Fibroblast of skin of back (primary cell): Measurements from ENCODE around the gene SLCO4A1.

Source experiments
- DNase-seq: peaks from one replicate; pipeline ENCODE4 v3.0.0-alpha.2; 2013

SLCO4A1 gene

DNA sequence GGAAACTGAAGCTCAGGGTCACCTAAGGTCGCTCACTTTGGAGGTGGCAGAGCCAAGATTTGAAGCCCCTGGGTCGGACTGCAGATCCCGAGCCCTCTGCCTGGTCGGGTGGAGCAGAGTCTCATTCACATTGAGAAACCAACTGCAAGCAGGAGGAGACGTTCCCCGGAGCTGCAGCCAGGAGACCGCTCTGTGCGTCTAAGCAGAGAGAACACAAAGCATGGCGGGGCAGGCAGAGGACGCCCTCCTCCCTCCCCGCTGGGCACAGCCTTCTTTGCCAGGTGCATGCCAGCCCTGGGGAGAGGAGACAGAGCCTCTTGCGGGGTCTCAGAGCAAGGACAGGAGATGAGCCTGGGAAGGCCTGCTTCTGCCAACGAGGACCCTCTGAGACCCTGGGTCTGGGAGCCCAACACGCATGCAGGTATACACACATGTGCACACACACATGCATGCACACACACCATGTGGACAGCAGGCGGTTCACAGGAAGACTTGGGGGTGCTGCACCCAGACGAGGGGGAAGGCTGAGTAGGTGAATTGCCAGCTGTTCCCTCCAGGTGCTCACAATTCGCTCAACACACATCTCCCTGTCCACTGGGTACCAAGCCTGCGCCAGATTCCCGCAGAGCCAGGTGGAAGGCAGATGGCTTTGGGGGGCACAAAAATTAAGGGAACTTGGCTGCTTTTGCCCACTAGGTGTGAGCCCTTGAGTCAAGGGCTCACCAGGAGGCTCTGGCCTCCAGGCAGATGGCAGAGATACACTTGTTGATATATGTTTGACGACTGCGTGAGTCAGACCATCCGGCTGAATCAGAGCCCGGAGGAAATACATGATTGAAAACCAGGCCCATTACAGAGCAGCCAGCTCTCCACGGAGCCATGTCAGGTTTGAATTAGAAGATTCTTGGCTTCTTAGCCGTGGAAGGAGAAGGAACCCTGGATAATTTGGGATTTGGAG, 60.9 kb downstream of the SLCO4A1 start:
- DNase-seq, result peak; percentile 91

DNA sequence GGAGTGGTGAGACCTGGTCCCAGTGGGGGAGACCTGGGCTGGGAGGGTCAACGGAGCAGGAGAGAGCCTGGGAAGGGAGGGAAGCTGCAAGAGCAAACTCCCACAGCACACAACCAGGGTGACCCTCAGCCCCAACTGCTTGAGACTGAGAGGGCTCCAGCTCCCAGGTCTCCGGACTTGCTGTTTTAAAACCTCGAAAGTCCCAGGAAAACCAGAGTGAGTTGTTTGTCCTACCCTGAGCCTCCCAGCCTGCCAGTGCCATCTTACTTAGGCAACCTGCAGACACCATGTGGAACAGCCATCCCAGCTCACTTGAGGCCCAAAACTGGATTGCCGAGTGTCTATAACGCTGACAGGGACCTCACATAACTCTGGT, 61.5 kb downstream of the SLCO4A1 start:
- no peak for DNase-seq

DNA sequence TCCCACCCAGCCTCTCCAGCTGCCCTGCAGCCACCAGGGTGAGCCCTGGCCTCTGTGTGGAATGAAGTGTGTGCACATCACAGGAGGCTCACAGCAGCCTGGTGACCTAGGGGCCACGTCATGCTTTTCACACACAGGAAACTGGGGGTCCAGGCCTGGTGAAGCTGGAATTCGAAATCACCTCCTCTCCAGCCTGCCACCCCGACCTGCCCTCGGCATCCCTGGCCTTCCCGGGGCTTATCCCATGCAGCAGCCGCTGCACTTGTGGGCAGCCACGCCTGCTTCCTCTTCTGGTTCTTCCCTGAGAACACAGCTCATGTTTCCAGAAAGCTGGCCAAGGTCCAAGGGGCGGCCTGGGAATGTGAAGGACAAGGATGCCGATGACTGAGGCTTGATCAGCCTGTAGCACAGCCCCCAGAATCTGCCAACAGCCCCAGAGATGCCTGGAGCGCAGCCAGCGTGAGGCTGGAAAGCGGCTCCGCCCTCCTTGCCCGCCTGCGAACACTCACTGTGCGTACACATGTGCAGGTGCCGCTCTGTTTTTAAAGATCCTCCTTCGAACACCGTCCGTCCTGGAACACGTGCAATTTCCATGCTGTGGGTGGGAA, 62.1 kb downstream of the SLCO4A1 start:
- DNase-seq, result peak; percentile 96

DNA sequence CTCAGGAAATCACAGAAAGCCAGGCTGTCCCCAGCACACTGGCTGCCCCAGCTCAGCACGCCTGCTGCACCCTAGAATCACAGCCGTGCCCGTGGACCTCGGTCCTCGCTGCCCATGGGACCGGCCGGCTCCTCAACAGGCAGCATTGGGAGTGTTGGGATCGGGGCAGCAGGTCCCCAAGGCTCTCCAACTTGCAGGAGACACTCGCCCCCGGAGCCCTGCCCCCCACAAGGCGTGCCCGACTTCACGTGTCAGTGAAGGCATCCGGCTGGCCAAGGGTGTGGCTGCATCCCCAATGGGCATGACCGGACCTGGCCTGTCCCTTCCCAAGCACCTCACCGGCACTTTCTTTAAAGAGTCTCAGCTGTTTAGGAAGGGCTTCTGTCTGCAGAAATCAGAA, 63.3 kb downstream of the SLCO4A1 start:
- DNase-seq, result no peak

DNA sequence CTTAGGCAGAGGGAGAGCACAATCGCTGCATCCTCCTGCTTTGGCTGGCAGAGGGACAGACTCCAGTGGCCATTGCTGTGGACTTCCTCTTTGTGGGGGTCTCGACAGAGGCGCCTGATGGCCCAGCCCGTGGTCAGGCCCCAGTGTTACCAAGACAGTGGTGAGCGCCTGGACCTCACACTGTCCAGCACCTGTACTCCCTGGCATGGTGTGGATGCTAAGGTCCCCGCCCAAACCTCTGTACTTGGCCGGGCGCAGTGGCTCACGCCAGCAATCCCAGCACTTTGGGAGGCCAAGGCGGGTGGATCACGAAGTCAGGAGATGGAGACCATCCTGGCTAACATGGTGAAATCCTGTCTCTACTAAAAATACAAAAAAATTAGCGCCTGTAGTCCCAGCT, 64.0 kb downstream of the SLCO4A1 start:
- no peak for DNase-seq

DNA sequence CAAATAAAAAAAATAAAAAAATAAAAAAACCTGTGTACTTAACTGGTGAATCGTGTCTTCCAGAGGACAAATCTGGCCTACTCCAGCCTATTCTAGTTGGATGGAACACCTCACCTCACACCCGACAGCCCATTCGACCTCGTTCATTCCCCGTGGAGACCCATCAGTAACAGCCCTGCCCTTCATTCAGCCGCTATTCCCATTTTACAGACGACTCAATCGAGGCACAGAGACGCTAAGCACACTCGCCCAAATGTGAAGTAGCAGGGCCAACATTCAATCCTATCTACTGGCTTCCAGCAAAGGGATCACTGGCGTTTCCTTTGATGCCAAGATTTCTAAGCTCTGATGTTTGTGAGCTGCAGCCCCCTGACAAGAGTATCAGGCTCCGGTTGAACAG, 64.6 kb downstream of the SLCO4A1 start:
- no peak for DNase-seq

DNA sequence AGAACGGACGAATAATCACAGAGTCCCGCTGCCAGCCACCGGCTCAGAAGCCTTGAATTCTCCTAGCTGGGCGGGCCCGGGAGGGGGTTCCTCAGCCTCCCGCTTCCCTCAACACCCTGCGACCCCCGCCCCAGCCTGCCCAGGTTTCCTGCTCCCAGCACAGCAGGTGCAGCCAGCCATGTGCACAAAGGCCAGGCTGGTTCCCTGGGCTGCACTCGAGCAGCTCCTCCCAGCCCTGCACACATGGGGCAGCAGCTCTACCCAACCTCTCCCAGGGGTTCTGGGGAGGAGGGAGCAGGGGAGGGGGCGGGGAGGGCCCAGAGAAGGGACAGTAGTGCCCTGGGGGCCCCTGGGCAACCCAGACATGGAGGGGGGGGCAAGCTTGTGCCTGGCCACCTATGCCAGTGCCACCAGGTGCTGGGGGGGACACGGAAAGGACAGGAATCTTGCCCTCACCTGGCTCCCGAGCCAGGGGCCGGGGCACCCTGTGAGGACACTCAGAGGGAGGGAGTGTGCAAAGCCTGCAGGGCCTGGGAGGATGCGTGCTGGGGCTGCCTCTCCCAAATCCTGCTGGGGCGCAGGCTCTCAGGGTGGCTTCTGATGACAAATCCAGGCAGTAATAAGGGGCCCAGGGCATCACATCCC, 65.1 kb downstream of the SLCO4A1 start:
- no peak for DNase-seq

DNA sequence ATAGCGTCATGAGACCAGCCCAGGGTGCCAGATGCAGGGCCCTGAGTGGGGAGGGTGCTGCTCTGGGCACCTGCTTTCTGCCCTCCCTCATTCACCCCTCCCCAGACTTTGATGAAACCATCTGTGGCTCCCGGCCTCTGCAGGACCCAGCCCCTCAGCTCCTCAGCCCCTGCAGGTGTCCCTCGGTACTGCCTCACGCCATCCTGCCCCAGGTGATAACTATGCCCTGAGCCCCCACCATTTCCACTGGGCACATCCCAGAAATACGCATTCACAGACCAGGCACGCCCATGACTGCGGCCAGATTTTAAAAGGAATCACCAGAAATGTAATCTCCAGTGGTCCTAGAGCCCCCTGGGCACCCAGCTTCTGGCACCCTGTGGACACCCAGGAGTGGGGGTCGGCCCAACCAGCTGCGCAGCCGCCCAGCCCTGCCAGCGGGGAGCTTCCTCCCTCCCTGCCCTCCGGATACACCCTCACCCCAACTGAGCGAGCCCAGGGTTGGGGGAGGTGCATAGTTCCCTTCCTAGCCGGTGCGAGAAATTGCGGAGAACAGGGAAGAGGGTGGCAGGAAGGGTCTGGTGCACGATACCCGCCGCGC, 65.7 kb downstream of the SLCO4A1 start:
- no peak for DNase-seq

DNA sequence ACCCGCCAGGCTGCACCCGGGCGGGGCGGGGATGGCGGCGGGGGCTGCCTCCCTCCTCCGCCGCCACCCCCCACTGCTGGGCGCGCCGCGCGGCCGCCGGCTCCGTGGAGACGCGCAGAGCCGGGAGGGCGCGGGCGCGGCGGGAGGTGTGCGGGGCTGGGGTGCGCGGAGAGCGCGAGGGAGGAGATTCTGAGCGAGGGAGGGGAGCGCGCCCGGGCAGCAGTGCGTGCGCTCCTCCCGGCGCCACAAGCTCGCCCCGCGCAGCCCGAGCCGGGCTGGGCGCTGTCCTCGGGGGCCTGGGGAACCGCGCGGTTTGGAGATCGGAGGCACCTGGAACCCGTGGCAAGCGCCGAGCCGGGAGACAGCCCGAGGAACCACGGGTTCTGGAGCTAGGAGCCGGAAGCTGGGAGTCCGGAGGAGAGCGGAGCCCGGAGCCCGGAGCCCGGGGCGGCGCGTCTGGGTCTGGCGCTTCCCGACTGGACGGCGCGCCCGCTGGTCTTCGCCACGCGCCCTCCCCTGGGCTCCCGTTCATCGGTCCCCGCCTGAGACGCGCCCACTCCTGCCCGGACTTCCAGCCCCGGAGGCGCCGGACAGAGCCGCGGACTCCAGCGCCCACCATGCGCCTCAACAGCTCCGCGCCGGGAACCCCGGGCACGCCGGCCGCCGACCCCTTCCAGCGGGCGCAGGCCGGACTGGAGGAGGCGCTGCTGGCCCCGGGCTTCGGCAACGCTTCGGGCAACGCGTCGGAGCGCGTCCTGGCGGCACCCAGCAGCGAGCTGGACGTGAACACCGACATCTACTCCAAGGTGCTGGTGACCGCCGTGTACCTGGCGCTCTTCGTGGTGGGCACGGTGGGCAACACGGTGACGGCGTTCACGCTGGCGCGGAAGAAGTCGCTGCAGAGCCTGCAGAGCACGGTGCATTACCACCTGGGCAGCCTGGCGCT, 66.6 kb downstream of the SLCO4A1 start, which contains the start of gene NTSR1:
TSS of gene NTSR1 (plus strand) at position 246 of the 946 bp plus-strand sequence. CDS start at position 618, 372 bp downstream.
- no peak for DNase-seq

DNA sequence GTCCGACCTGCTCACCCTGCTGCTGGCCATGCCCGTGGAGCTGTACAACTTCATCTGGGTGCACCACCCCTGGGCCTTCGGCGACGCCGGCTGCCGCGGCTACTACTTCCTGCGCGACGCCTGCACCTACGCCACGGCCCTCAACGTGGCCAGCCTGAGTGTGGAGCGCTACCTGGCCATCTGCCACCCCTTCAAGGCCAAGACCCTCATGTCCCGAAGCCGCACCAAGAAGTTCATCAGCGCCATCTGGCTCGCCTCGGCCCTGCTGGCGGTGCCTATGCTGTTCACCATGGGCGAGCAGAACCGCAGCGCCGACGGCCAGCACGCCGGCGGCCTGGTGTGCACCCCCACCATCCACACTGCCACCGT, 67.2 kb downstream of the SLCO4A1 start:
- no peak for DNase-seq

DNA sequence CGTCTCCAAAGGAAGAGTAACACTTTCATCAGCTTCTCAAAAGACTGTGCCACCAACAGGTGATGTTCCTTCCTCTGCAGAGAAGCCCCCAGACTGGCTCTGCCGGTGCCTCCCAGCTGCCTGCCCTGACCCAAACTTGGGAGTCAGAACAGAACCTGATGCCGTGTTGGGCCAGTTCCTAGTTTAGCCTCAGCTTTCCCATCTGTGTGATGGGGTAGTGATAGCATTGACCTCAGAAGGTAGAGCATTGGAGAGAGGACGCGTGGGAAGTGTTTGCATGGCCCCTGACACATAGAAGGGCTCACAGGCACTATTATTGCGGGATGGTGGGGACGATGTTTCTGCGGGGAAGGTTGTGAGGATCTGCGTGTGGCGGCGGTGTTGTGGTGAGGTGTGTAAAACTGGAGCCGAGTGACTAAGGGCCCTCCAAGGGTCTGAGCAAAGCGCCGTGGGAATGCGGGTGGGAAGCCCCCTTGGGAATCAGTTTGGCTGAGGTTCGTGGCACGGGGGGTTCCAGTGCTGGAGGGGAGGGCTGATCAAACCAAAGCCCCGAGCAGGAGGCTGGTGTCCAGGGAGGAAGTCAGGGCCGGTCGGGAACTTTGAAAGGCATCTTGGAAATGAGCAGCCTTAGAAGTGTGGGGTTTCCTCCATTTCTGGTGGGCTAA, 68.0 kb downstream of the SLCO4A1 start:
- no peak for DNase-seq

DNA sequence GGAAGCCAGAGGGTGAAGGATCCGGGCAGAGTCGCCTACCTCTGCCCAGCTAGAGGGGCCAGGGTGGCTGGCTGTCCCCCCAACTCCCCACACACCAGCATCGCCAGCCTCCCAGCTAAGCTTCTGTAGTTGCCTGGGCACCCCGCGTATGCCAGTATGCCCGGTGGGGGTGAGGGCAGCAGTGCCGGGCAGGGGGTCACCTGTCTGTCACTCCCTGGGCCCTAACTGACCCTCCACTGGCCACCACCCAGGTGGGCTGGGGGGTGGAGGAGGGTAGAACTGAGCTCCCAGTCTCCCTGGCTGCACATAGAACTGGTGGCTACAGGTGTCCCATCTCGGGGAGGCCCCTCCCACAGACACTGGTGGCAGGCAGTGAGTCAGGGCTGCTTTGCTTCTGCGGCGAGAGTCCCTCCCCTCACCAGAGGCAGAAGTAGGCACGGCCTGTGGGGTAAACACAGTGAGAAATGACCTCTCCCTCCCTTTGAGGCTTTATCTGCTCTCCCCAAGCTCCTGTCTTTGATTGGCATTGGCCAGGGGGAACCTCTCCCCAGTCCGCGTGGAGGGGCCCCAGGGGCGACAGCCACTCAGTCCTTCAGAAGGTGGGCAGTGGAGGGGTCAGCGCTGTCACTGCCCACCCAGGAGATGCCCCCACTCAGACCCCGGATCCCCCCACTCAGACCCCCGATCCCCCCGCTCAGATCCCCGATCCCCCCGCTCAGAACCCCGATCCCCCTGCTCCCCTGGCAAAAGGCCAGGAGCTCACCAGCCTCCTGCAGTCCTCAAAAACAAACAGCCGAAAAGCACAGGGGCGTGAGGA, 68.8 kb downstream of the SLCO4A1 start:
- no peak for DNase-seq

DNA sequence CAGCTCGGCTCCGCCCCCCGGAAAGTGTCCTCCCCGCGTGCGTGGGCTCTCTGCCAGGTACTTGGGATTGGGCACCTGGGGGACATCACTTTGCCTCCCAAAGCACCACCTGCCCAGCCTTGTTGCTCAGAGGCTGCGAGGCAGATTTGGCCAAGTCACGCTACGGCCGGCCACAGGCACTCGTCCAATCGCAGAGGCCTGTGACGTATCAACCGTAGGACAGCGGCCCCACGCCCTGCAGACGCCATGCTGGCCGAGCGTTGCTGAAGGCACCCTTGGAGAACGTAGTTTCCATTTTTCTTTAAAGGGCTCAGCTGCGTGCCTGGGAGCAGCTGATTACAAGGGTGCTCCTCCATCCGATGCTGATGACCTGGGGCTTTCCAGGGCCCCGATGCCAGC, 69.4 kb downstream of the SLCO4A1 start:
- DNase-seq, result no peak

DNA sequence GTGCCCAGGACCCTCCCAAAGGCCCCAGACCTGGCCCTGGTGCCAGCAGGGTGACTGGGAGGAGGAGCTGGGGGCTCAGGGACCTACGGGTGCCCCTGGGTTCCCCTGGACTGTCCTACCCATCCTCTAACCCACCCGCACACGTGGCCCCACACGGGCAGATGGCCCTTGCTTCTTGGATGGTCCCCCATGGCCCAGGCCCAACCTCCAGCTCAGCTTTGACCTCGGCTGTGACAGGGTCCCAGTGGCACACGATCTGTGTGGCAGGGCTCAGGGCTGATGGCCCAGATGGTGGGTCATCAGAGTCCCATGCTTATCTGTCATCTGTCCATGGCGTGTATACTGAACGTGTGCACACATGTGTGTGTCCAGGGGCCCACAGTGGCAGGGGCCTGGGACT, 70.3 kb downstream of the SLCO4A1 start:
- no peak for DNase-seq

DNA sequence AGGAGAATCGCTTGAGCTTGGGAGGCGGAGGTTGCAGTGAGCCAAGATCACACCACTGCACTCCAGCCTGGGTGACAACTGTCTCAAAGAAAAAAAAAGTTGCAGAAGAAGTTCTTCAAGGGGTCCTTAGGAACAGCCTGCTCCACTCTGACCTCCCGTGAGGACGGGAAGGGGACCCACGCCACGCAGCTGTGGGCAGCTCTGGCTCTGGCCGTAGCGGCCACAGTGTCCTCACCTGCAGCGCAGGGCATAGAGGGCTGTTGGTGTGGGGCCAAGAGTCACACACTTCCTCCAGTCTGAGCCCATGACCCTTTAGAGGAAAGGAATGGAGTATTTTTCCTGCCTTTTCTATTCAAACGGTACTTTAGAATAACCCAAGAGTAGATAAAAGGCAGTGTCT, 71.7 kb downstream of the SLCO4A1 start:
- no peak for DNase-seq

DNA sequence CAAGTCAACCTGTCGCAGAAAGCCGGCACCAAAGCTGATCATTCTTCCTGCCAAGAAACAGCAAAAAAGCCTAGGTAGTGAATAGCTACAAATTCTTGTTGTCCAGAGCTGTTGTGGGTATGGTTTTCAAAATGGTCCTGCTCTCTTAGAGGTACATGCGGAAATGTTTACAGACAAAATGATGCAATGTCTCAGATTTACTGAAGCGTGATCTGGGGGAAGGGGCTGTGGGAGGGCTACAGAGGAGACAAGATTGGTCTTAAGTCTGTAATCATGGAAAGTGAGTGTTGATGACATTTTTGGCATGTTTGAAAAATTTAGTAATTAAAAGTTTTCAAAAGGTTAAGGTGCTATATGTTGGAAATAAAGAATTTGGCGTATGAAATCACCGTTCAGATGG, 72.5 kb downstream of the SLCO4A1 start:
- no peak for DNase-seq

DNA sequence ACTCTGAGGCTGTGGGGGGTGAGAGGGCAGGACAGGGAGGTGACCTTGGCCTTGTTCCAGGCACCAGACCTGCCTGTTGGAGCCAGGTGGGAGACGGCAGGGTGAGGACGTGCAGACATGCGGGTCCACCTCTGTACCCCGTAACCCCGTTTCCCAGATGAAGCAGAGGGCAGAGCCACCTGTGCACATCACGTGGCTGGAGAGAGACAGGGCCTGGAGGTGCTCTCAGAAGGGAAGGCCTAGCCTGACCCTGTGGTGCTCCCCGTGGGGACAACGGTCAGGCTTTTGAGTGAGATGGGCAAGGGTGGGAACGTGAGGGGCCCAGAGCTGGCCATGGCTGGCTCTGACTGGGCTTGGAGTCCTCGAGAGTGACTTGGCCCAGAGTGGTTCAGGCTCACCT, 72.9 kb downstream of the SLCO4A1 start:
- no peak for DNase-seq

DNA sequence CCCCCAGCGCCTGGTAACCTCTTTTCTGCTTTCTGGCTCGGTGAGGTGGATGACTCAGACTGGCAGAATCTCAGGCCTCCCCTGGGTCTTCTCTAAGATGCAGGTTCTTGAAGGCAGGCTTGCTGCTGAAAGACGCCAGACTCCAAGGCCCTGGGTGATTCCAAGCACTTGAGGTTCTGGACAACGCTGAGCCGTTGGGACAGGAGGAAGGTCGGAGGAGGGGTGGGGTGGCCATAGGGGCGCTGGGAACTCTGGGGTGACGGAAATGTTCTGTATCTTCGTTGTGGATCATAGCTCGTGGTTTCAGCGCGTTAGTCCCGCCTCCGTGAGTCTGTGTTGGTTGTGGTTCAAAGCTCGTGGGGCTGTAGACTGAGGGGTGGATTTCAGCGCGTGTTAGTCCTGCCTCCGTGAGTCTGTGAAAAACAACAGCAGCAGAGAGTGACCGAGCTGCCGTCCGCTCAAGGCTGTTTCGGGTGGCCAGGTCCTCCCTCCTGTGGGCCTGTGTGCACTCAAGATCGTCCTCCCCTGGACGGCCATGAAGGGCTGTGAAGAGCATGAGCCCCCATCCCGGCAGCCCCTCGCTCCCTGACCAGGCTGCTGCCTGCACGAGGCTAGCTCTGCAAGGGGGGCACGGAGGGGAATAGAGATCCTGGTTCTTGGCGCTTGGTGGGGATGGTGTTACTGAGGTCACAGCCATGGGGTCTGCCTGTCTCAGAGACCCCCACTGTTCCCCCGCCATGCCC, 74.1 kb downstream of the SLCO4A1 start:
- DNase-seq, result no peak

DNA sequence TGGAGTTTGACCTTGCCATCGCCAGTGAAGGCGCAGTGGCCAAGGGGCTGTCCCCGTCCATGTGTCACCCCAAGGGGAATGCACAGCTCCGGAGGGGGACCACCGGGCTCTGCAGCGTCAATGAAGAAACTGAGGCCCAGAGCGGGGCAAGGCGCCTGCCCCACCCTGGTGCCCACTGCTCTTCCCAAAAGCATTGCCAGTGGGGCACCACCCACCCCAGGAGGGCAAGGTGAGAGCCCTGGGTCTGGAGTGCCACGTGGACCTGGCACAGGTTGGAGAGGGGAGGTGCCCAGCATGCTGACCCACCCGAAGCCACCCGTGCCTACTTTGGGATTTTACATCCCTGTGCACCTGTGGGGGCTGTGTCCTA, 74.6 kb downstream of the SLCO4A1 start:
- DNase-seq, result no peak

DNA sequence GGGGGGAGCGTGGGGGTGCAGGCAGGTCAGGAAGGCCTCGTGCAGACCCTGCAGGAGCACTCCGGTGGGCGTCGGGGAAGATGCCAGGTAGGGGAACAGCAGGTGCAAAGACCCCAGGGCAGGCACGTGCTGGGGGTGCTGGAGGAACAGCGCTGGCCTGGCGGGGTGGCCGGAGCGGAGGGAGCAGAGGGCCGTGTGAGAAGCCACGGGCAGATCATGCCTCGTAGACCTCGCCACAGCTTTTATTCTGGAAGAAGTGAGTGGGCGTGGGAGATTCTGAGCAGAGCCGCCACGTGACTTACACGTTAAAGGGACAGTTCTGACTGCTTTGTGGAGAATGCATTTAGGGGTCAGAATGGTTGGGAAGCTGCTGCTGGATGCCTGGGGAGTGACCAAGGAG, 75.6 kb downstream of the SLCO4A1 start:
- DNase-seq, result no peak
